HAP-1 (cell line): ENCODE measurements around the gene HACL1.

Source experiments
- DNase-seq, 2 experiments: peaks; one replicate each; pipeline ENCODE4 v3.0.0-alpha.2; 2016 to 2020; ENCODE audit warnings: low spot score in 2 of 2
- H3K27me3 ChIP-seq: fragments of 250-450 bp; sonication (Bioruptor Pico); 2 replicates; pipeline ENCODE4 v1.5.1; 2020; ENCODE audit warnings: low read depth, mild to moderate bottlenecking, moderate library complexity
- H3K36me3 ChIP-seq: fragments of 250-450 bp; sonication (Bioruptor Pico); replicated peaks from 2 replicates; pipeline ENCODE4 v1.5.1; 2020; ENCODE audit warnings: mild to moderate bottlenecking
- H3K4me1 ChIP-seq: fragments of 250-450 bp; sonication (Bioruptor Pico); 2 replicates; pipeline ENCODE4 v1.5.1; 2020; ENCODE audit warnings: mild to moderate bottlenecking
- H3K4me3 ChIP-seq: fragments of 250-450 bp; sonication (Bioruptor Pico); 2 replicates; pipeline ENCODE4 v1.5.1; 2020; ENCODE audit warnings: mild to moderate bottlenecking, moderate library complexity
- H3K9me3 ChIP-seq: fragments of 250-450 bp; sonication (Bioruptor Pico); 2 replicates; pipeline ENCODE4 v1.5.1; 2020; ENCODE audit warnings: mild to moderate bottlenecking, moderate library complexity
- in situ Hi-C: fragments of 300-500 bp; cut with MboI; formaldehyde crosslinking; loops from 3 replicates; pipeline ENCODE4 v1.14.3; 2020; ENCODE audit warnings: low sequenced_read_pairs, inconsistent platforms, mixed read lengths

Gene HACL1

DNA sequence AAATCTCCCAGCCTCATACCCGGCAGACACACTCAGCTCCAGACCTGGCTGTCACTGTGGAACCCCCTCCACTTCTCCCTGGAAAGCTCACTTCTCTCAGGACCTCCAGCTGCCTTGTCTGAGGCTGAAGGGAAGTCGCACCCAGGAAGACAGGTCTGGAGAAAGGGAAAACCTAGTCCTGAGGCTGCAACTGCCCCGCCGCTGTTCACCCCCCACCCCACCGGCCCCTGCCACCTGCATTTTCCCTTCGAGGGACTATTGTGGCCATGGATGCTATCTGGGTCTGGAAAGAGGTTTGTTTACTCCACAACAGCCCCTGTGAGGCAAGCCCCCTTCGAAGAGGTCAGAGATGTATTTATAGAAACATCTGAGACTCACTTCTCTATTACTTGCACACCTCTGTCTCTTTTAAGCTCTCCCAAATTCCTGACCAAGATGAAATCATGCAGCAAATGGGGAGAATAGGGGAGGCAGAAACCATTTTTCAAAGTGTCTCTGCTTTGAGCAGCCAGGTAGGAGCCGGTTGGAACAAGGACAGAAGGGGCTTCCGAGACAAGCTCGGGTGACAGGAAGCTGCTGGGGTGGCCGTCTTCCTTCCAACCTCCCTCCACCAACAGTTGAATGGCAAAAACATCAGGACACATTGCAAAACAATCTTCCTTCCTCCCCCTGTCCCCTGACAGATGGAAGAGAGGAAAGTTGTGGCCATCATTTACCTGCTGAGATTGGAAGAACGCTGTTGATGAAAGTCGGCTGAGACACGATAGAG, 80.4 kb downstream of the HACL1 start:
- DNase-seq = no peak
- Histone ChIP-seq H3K27me3 (peaks cover 25% of the 10 kb centered on the region), H3K4me3 (no peak overlapping the region), H3K9me3 (no peaks in the 10 kb centered on the region), H3K4me1 (no peaks in the 10 kb centered on the region), H3K36me3 (no peaks in the 10 kb centered on the region)
- in situ Hi-C loops = no loop called here

DNA sequence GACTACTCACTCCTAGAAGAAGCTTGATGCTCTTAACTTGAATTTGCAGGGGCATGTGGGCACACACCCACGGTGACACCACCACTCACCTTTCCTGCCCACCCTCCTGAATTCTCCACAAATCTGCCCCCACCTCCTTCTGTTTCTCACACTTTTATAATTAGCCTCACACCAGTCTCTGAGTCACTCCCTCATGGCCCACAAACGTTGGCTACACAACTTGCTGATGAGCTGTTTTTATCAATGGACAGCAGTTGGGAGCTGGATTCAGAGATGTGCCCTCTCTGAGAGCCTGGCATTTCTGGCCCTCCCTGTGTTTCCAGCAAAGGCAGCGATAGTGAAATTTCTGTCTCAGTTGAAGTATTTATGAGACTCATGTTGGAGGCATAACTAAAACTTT, 81.2 kb downstream of the HACL1 start:
- Histone ChIP-seq H3K4me3 (no peak overlapping the region), H3K9me3 (no peaks in the 10 kb centered on the region), H3K27me3 (peaks cover 25% of the 10 kb centered on the region), H3K4me1 (no peaks in the 10 kb centered on the region), H3K36me3 (no peaks in the 10 kb centered on the region)
- in situ Hi-C loops = no loop called here
- DNase-seq = no peak

DNA sequence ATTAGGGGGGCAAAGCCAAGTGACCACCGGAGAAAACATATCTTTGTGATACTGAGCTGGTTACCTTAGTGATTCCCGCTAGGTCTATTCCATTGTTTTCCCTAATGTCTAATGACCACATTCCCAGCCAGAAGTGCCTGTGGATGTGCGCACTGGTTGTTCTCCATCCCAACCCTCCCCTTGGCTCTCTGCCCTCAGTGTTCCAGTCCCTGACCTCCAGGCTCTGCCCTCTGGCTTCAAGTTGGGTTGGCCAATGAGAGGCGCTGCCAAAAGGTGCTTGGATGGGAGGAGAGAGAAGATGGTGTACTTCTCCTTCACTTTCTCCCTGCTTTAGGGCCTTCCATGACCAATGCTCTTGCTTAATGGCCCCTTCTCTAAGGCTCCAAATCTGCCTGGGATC, 82.3 kb downstream of the HACL1 start:
- H3K4me3 ChIP-seq = no peak overlapping the region
- no peak for DNase-seq
- in situ Hi-C loops = no loop called here
- no peaks in the 10 kb centered on the region for H3K36me3 ChIP-seq
- peaks cover 25% of the 10 kb centered on the region for H3K27me3 ChIP-seq
- no peaks in the 10 kb centered on the region for H3K4me1 ChIP-seq
- no peaks in the 10 kb centered on the region for H3K9me3 ChIP-seq

DNA sequence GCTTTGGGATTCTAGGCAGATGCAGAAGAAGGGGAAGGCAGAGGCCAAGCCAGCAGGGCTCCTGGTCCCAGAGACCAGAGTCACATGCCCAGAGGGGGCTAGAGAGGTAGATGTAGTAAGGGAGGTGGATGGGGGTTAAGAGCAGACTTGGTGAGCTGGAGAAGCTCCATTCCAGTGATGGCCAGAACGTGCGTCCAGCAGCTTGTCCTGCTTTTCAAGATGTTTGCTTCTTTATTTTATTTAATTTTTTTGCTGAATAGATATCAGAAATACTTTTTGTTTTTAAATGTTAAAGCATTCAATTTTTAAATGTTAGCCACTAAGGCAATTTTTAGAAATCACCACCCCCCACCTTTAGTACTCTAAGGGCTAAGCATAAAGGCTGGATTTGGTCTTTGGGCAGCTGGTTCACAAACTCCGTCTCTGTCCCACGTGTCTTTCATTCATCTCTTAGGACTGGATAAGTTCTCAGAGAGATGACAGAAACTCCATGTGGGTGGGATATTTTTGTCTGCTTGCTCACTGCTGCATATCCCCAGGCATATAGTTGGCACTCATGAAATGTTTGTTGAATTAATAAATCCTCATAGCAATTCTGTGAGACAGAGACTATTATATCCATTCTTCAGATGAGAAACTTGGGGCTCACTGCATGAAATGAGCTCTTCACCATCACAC, 86.6 kb downstream of the HACL1 start:
- Histone ChIP-seq H3K4me3 (no peak overlapping the region), H3K4me1 (no peaks in the 10 kb centered on the region), H3K9me3 (no peaks in the 10 kb centered on the region), H3K27me3 (peaks cover 7% of the 10 kb centered on the region), H3K36me3 (no peaks in the 10 kb centered on the region)
- no peak for DNase-seq
- in situ Hi-C loops = no loop called here

DNA sequence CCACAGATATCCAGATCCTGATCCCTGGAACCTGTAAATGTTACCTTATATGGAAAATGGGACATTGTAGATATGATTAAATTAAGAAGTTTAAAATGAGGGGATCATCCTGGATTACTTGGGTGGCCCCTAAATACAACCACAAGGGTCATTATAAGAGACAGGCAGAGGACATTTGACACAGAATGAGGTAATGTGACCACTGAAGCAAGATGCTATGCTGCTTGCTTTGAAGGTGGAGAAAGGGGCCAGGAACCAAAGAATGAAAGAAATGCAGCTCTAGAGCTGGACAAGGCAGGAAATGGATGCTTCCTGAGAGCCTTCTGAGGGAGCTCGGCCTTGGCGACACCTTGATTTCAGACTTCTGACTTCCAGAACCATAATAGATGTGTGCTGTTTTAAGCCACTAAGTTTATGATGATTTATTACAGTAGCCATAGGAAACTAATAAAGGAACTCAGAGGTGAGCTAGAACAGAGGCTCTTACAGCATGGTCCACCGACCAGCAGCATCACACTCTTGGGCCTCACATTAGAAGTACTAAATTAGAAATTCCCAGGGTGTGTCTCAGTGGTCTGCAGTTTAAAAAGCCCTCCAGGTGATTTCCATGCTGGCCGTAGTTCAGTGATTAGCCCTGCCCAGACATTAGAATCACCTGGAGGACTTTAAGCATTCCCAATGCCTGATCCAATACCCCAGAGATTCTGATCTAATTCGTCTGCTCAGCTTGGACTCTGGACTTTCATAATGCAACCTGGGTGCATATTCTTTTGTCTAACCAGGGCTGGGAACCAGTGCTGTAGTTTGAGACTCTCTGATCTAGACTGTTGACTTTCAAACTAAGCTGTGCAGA, 87.3 kb downstream of the HACL1 start:
- no peak overlapping the region for H3K4me3 ChIP-seq
- peaks cover 3% of the 10 kb centered on the region; the same call in 1 of the 2 replicates for H3K27me3 ChIP-seq
- no peak for DNase-seq
- no peaks in the 10 kb centered on the region for H3K36me3 ChIP-seq
- H3K9me3 ChIP-seq = no peaks in the 10 kb centered on the region
- H3K4me1 ChIP-seq = no peaks in the 10 kb centered on the region
- in situ Hi-C loops = no loop called here

DNA sequence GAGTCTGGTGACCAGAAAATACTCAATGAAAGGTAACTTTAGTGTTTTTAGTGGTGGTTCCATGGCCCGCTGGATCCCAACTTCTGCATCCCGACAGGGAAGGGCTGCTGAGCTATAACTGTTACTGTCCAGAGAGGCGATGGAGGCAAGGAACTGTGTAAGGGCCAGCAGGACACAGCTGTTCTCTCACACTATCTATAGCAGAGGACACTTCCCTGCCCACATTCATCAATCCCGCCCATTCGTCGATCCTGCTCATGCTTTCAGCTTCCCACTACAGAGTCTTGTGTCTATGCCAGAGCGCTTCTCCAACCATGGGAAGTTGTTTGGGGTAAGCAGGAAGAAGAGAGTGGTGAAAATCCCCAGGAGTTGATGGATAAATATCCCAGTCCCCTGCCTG, 88.3 kb downstream of the HACL1 start:
- DNase-seq = no peak
- H3K4me3 ChIP-seq = no peak overlapping the region

DNA sequence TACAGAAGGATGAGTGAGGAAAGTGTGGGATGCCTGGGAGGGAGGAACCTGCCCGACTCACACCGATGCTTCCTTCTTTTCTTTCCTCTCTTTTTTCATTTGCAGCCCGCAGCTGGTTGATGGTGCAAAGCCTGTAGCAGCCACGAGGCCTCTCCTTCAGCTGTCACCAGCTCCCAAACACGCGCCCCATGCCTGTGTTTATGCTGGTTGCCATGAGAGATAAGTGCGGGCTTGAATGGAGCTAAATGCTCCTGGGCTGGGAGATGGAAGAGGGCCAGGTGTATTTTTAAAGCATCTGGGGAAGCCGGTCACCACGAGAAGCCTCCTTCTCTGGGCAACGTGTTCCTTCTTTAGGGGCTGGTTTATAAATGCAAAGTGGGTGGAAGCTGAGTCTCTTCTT, 89.2 kb downstream of the HACL1 start:
- no peak overlapping the region for H3K4me3 ChIP-seq
- in situ Hi-C loops = no loop called here
- peaks cover 3% of the 10 kb centered on the region; the same call in 1 of the 2 replicates for H3K27me3 ChIP-seq
- no peaks in the 10 kb centered on the region for H3K9me3 ChIP-seq
- H3K36me3 ChIP-seq = no peaks in the 10 kb centered on the region
- no peak for DNase-seq
- no peaks in the 10 kb centered on the region for H3K4me1 ChIP-seq

More for the DNA sequence above, 88.3 kb downstream of the HACL1 start:
- in situ Hi-C loops = no loop called here
- Histone ChIP-seq H3K27me3 (peaks cover 3% of the 10 kb centered on the region; the same call in 1 of the 2 replicates), H3K4me1 (no peaks in the 10 kb centered on the region), H3K9me3 (no peaks in the 10 kb centered on the region), H3K36me3 (no peaks in the 10 kb centered on the region)

DNA sequence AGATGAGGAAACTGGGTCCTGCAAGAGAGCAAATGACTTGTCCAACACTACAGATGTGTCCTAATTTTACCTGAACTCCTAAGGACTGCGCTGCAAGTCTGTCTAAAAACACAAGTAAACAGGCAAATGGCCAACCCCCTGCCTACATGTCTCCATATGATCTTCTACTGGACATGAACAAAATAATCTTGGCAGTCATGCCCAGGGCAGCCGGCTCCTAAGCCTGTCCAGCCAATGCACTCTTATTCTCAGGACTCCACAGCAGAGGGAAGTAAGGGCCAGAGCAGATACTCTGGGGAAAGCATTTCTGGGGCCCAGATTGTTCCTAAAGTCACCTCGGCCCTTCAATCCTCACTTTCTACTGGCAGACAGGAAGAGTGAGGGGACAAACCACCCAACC, 90.2 kb downstream of the HACL1 start:
- Histone ChIP-seq H3K4me3 (no peak overlapping the region), H3K36me3 (no peaks in the 10 kb centered on the region), H3K4me1 (no peaks in the 10 kb centered on the region), H3K27me3 (peaks cover 3% of the 10 kb centered on the region; the same call in 1 of the 2 replicates), H3K9me3 (no peaks in the 10 kb centered on the region)
- in situ Hi-C loops = no loop called here
- no peak for DNase-seq
